ENCODE data around the gene ZACN.
"Not testable (repeated sequence)": the region's sequence is repeated elsewhere in the genome, so short reads cannot be mapped to it uniquely, and the experiment has no call there.

ZACN gene

GRCh38 chr17:76054112-76054476 is 24.9 kb upstream of the ZACN start:
- no peak for ATAC-seq

GRCh38 chr17:76056882-76057281 is 22.1 kb upstream of the ZACN start:
- no peak for ATAC-seq

DNA sequence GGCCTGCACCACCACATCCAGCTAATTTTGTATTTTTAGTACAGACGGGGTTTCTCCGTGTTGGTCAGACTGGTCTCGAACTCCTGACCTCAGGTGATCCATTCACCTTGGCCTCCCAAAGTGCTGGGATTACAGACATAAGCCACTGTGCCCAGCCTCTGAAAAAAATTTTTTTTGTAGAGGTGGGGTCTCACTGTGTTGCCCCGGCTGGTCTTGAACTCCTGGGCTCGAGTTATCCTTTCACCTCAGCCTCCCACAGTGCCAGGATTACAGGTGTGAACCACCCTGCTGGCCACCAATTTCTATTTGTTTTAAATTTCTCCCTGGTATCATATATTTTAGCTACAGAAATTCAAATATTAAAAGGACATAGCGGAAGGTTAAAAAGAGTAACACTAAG is 20.7 kb upstream of the ZACN start:
- not testable (repeated sequence) for ATAC-seq

- ATAC-seq, result peak; percentile 68 to 87
These were observed 15.0 kb upstream of the ZACN start for GRCh38 chr17:76063875-76064546.

DNA sequence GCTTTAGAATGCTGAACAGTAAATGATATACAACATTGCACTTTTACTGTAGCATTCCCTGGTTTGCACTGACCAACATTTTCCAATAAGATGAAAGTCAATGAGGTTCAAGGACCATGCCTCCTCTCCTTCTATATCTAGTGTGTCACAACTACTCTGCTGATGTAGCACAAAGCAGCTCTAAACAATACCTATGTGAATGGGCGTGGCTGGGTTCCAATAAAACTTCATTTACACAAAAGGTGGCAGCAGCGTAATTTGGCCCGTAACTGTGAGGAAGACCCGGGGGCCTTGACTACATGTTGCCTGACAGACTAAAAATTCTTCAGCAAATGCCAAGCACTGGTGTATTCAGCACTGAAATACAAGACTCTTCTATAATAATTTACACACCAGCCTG is 13.2 kb upstream of the ZACN start:
- no peak for ATAC-seq

- ATAC-seq, result peak; percentile 79 to 80
These were observed 7.3 kb upstream of the ZACN start for GRCh38 chr17:76071531-76072147.

- peak; percentile 70 to 77 for ATAC-seq
These were observed 6.7 kb upstream of the ZACN start, which contains the start of gene SRP68 for GRCh38 chr17:76072148-76072858. TSS of gene SRP68 (minus strand) at chr17:76072517. CDS start at chr17:76072491, 26 bp downstream.

GRCh38 chr17:76074390-76075363 is 4.3 kb upstream of the ZACN start, which contains the start of gene GALR2:
TSS of gene GALR2 (plus strand) at chr17:76074781. CDS start at chr17:76074884, 103 bp downstream.
- no peak for ATAC-seq

- no peak for ATAC-seq
These were observed 3.4 kb upstream of the ZACN start for GRCh38 chr17:76075364-76076145.

- ATAC-seq, result no peak
These were observed 2.7 kb upstream of the ZACN start for GRCh38 chr17:76076146-76076764.

DNA sequence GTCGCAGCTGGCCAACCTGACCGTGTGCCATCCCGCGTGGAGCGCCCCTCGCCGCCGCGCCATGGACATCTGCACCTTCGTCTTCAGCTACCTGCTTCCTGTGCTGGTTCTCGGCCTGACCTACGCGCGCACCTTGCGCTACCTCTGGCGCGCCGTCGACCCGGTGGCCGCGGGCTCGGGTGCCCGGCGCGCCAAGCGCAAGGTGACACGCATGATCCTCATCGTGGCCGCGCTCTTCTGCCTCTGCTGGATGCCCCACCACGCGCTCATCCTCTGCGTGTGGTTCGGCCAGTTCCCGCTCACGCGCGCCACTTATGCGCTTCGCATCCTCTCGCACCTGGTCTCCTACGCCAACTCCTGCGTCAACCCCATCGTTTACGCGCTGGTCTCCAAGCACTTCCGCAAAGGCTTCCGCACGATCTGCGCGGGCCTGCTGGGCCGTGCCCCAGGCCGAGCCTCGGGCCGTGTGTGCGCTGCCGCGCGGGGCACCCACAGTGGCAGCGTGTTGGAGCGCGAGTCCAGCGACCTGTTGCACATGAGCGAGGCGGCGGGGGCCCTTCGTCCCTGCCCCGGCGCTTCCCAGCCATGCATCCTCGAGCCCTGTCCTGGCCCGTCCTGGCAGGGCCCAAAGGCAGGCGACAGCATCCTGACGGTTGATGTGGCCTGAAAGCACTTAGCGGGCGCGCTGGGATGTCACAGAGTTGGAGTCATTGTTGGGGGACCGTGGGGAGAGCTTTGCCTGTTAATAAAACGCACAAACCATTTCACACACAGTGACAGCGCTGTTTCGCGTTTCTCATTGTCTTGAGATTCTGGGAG is 2.0 kb upstream of the ZACN start:
- peak in 1 of 2 donors; percentile 9 for ATAC-seq

- no peak for ATAC-seq
These were observed 1.3 kb upstream of the ZACN start for GRCh38 chr17:76077584-76078110.

GRCh38 chr17:76078370-76078769 is 612 bp upstream of the ZACN start:
- ATAC-seq, result not testable (repeated sequence)

- ATAC-seq, result peak in 1 of 2 donors; percentile 6
These were observed 563 bp downstream of the ZACN start for GRCh38 chr17:76079535-76079955.

DNA sequence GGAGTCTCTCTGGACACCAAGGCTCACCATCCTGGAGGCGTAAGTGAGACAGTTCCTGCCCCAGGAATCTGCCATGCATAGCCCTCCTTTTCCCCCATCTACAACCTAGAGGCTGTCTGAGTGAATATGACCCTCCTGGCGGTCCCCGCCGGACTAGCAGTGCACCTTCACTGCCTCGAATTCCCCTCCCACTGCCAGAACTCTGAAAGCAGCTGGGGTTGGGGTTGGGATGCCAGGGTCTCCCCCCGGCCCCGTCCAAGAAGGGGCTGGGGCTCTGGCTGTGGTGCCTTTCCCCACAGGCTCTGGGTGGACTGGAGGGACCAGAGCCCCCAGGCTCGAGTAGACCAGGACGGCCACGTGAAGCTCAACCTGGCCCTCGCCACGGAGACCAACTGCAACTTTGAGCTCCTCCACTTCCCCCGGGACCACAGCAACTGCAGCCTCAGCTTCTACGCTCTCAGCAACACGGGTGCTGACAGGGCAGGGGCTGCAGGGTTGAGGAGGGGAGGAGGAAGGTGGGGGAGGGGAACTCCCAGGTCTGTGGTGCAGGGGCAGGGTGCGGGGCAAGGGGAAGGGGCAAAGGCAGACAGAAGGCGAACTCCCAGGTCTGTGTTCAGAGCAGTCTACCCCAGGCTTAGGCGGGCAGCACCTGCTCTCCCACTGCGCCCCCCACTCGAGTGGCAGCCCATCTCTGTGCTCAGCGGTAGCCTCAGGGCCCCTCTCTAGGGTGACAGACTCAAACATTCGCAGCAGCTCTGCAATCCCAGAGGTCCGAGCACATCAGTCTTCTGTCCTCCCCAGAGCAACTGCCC is 1.2 kb downstream of the ZACN start:
- peak; percentile 19 to 22 for ATAC-seq

DNA sequence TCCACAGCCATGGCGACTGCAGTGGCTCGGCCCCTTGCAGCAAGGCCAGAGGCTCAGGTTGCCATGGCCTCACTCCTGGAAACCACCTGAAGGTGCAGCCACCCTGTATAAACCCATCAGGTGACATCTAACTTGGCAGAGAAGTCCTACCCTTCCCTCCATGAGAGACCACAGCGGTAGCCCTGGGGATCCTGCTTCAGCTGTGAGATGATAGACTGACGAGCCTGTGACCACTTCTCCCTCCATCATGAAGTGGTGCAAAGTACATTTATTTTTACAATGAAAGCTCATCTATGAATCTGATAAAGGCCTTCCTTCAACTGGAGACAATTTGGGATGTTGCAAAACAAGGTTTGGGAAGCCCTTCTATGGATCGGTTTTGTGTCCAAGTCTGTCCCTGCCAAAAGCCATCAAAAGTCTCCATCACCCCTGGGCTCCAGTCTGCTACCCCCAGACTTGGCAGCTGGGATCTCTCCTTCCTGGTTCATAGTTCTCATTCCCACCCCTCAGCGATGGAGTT is 1.8 kb downstream of the ZACN start:
- no peak for ATAC-seq

- no peak for ATAC-seq
These were observed 2.6 kb downstream of the ZACN start for GRCh38 chr17:76081295-76082210.

All from activated CD4-positive, CD25-positive, alpha-beta regulatory T cell treated with anti-CD3 and anti-CD28 coated beads, Interleukin-2, amount 50 U/mL, for 24 hours (primary cell).